Renal pelvis (tissue), 12 donors: Measurements from ENCODE around the gene ACTL9. TPM values are rescaled to one million over a fixed set of nuclear protein-coding genes. Genes with fewer than 3 reads are reported as not detected.
A peak's percentile ranks its signal among the peaks of the same experiment; 100 is the strongest.
"Not testable (repeated sequence)": the region's sequence is repeated elsewhere in the genome, so short reads cannot be mapped to it uniquely, and the experiment has no call there.

Source experiments
- DNase-seq: peaks from one replicate; pipeline ENCODE4 v3.0.0-alpha.2; 2013
- long read RNA-seq, 16 experiments: transcript quantifications; one replicate each; lab custom pipeline, GENCODE V29; 2026
- polyA plus RNA-seq, 3 donors: library from polyadenylated mRNA; unstranded; fragments of 120-200 nt; gene quantifications; one replicate each; pipeline ENCODE4 v1.2.1, GENCODE V29; 2013; ENCODE audit not compliant: insufficient read length in 3 of 3

Gene ACTL9, protein sequence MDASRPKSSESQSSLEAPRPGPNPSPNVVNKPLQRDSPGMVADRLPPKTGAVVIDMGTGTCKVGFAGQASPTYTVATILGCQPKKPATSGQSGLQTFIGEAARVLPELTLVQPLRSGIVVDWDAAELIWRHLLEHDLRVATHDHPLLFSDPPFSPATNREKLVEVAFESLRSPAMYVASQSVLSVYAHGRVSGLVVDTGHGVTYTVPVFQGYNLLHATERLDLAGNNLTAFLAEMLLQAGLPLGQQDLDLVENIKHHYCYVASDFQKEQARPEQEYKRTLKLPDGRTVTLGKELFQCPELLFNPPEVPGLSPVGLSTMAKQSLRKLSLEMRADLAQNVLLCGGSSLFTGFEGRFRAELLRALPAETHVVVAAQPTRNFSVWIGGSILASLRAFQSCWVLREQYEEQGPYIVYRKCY
- not detected for polyA plus RNA-seq
- long read RNA-seq, donor 1: 0 reads
- long read RNA-seq, donor 2: 0 reads
- long read RNA-seq, donor 3: 0 reads
- long read RNA-seq, donor 4: 0 reads
- long read RNA-seq, donor 5: 0 reads
- long read RNA-seq, donor 6: 0 reads
- long read RNA-seq, donor 7: 0 reads
- long read RNA-seq, donor 8: 0 reads
- long read RNA-seq, donor 9: 0 reads
- long read RNA-seq, donor 10: 0 reads
- long read RNA-seq, donor 11: 0 reads
- long read RNA-seq, donor 12: 0 reads
- long read RNA-seq, donor 13: 0 reads
- long read RNA-seq, donor 14: 0 reads
- long read RNA-seq, donor 15: 0 reads
- long read RNA-seq, donor 16, partial matches to known transcripts: 0 of 1 reads
- long read RNA-seq, donor 16, other reads (novel, unspliced or antisense): 0 of 1 reads

DNA sequence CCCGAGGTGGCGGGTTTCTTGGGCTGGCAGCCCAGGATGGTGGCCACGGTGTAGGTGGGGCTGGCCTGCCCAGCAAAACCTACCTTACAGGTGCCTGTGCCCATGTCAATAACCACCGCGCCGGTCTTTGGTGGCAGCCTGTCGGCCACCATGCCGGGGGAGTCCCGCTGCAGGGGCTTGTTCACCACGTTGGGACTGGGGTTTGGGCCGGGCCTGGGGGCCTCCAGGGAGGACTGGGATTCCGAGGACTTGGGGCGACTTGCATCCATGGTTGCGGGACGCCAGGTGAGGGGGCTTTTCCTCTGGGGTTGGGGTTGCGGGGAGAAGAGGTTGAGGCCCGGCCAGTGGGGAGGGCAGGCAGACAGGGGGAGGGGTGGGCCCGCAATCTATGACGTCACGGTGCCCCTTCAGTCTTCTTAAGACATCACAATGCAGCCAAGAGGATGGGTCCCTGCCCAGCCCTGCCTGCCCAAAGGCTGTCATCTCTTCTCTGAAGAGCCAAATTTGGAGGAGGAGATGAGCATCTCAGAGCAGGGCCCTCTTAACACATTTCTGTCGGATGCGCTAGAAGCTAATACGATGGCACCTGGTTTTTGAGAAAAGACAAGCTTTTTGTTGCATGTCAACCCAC lies at the start of gene ACTL9:
Gene ACTL9, minus strand, starts transcription at position 363 of the 631 bp plus-strand sequence. Its CDS starts 94 bp downstream, at position 269.
- no peak for DNase-seq

DNA sequence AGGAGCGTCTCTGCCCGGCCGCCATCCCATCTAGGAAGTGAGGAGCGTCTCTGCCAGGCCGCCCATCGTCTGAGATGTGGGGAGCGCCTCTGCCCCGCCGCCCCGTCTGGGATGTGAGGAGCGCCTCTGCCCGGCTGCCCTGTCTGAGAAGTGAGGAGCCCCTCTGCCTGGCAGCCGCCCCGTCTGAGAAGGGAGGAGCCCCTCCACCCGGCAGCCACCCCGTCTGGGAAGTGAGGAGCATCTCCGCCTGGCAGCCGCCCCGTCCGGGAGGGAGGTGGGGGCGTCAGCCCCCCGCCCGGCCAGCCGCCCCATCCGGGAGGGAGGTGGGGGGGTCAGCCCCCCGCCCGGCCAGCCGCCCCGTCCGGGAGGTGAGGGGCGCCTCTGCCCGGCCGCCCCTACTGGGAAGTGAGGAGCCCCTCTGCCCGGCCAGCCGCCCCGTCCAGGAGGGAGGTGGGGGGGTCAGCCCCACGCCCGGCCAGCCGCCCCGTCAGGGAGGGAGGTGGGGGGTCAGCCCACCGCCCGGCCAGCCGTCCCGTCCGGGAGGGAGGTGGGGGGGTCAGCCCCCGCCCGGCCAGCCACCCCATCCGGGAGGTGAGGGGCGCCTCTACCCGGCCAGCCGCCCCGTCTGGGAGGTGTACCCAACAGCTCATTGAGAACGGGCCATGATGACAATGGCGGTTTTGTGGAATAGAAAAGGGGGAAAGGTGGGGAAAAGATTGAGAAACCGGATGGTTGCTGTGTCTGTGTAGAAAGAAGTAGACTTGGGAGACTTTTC lies 40.9 kb upstream of the ACTL9 start:
- DNase-seq: not testable (repeated sequence)

DNA sequence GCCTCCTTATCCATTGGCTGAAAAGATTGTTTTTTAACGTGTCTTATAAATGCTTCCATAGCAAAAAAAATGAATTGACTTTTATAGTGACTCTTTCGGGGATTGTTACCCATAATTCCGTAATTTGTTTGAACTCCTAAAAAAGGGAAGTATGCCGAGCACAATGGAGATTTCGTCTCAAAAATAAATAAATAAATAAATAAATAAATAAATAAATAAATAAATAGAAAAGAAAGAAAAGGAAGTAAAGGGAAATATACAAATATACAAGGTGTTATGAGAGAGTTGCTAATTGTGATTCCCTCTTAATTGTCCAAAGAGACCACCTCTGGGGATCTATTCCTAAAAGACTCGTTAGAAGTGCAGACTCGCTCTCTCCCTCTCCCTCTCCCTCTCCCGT lies 39.8 kb upstream of the ACTL9 start:
- DNase-seq: no peak

DNA sequence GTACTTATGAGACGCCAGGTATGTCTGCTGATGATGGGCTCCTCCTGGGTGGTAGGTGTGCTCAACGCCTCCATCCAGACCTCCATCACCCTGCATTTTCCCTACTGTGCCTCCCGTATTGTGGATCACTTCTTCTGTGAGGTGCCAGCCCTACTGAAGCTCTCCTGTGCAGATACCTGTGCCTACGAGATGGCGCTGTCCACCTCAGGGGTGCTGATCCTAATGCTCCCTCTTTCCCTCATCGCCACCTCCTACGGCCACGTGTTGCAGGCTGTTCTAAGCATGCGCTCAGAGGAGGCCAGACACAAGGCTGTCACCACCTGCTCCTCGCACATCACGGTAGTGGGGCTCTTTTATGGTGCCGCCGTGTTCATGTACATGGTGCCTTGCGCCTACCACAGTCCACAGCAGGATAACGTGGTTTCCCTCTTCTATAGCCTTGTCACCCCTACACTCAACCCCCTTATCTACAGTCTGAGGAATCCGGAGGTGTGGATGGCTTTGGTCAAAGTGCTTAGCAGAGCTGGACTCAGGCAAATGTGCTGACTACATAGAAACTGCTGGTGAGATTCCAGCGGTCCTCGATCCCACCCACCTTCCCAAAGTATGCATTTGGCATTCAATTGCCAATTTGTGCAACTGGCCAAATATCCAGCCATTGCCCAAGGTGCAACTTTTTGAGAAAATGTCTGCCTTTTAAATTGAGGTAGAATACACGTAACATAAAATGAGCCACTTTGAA lies 33.0 kb upstream of the ACTL9 start:
- peak; percentile 9 for DNase-seq

DNA sequence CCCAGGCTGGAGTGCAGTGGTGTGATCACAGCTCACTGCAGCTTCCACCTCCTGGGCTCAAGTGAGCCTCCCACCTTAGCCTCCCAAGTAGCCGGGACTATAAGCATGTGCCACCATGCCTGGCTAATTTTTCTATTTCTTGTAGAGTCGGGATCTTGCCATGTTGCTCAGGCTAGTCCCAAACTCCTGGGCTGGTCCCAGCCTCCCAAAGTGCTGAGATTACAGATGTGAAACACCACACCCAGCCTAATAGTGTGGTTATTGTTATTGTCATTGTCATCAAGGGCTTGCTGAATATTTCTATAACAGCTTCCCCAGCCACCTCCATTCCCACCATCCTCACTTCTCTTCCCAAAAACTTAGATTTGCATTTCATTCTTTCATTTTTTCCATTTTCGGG lies 25.7 kb upstream of the ACTL9 start:
- no peak for DNase-seq

DNA sequence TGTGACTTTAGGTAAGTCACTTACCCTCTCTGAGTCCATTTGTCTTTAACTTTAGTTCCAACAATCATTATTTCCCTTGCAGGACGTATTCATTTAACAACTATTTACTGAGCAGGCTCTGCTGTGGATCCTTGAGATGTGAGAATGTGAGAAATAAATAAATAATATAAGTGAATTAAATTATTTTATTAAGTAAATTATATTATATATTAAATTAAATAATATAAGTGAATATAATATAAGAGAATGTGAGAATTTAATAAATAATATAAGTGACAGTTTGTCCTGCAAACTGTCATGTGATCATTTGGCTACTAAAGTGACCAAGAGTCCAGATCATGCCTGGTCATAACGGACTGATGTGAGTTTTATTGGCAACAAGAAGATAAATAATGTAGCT lies 23.4 kb upstream of the ACTL9 start:
- DNase-seq: no peak

DNA sequence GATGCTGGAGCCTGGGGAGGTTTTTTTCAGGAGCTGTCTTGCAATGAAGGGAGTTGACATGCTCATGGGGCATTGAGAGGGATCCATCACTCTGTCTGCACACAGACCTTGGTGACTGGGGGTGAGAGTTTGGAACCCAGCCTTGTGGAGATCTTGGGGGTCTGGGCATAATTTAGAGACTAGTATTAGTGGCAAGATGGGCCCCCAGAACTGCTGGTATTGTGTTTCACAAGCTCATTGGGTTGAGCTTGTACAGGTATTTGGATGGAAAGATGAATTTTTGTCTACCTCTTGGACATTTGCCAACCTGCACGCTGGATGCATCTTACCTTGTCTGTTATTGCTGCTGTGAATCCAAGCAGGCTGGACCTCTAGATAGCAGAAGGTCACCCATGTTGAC lies 22.7 kb upstream of the ACTL9 start, which contains the start of gene OR2Z1:
Gene OR2Z1, plus strand, starts transcription at position 301 of the 400 bp plus-strand sequence. CDS start 9,395 bp downstream, outside the sequence.
- DNase-seq: no peak

DNA sequence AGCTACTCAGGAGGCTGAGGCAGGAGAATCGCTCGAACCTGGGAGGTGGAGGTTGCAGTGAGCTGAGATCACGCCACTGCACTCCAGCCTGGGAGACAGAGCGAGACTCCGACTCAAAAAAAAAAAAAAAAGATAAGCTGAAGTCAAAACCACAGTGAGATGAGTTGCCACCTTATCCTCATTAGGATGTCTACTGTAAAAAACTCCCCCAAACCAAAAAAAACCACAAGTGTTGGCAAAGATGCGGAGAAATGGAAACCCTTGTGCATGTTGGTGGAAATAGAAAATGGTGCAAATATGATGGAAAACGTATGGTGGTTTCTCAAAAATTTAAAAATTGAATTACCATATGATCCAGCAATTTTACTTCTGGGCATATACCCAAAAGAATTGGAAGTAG lies 11.7 kb upstream of the ACTL9 start:
- not testable (repeated sequence) for DNase-seq

DNA sequence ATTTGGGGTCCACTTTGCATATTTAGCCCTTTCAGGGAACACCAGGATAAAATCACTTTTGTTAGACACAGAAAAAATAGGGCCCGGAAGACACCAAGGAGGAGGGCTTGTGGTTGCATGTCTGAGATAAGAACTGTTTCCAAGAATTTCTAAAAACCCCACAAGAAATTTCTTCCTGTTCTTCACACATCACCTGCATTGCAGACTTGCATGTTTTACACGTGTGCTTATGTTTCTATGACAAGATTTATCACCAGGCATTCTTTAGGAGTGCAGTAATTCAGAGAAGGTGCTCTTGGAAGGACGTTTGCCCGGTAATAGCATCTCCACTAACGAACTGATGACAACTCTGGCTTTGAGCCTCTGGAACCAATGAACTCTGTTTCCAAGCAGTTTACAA lies 7.1 kb upstream of the ACTL9 start:
- DNase-seq: no peak

DNA sequence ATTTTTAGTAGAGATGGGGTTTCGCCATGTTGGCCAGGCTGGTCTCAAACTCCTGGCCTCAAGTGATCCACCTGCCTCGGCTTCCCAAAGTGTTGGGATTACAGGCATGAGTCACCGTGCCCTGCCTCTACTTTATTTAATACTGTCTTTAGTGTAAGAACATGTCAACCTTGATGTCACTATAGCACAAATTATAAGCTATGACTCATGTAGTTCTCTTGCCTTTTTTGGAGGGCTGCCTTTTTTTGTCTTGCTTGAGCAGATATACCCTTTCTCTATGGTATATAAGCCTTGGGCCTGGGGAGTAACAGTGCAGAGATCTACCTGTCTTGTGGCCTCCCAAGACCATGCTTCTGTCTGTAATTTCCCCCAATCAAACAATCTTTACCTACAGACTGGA lies 6.7 kb upstream of the ACTL9 start:
- not testable (repeated sequence) for DNase-seq

DNA sequence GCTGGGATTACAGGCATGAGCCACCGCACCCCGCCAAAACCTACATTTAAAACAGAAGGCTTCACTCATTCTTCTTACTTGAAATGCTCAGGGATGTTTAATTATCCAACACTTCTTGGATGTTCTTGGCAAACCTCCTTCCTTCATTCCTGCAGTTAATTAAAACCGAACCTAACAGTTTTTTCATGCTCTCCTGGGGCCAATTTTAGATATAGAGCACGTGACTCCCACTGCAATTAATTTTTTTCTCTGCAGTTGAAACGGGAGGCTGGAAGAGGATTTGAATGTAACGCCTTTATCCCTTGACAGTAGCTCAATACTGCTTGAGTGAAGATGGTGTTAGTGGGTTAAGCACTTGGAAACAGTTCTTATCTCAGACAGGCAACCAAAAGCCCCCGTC lies 4.6 kb upstream of the ACTL9 start:
- no peak for DNase-seq

DNA sequence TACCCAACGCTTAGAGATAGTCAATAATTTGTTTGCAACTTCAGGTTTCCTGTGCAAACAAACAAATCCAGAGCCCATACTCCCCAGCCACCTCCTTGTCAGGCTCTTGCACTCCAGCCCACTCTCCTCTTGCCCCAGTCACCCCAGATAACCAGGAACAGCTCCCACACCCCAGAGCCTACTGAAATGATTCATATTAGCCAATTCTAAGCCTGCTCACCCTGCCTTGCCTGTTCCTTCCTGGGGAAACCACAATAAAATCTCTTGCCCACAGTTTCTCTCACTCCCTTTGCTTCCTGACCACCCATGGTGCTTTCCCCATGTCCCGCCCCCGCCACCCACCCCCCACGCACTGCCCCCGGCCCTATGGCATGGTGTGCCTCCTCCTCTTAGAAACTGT lies 3.8 kb upstream of the ACTL9 start:
- DNase-seq: no peak

DNA sequence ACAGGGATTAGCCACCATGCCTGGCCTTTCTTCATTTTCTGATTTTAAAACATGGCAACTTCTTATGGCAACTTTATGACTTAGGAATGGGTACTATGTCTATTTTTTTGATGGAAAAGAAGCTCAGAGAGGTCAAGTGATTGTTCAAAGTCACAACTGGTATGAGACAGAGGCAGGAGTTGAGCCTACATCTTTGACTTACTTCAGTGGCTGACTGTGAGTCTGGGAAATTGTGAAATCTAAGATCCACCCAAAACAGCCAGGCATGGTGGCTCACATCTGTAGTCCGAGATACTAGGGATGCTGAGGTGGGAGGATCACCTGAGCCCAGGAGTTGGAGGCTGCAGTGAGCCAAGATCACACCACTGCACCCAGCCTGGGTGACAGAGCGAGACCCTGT lies 2.4 kb upstream of the ACTL9 start:
- DNase-seq: no peak

DNA sequence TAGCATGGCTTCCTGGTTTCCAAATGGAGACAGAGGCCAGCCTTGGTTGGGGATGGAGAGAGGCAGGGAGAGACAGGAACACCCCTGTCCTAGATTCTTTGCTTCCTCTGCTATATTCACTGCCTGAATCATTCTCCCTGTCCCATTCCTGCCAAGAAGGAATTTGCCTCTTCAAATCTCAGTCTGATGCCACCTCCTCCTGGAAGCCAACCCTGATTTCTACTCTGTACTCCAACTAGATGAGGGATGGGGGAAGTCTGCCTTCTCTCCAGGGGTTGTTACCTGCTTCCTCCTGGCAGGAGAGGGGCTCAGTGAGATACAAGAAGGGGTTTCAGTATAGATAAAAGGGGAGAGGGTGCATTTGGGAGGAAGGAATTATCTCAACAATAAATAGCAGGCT lies 1.3 kb upstream of the ACTL9 start:
- no peak for DNase-seq

DNA sequence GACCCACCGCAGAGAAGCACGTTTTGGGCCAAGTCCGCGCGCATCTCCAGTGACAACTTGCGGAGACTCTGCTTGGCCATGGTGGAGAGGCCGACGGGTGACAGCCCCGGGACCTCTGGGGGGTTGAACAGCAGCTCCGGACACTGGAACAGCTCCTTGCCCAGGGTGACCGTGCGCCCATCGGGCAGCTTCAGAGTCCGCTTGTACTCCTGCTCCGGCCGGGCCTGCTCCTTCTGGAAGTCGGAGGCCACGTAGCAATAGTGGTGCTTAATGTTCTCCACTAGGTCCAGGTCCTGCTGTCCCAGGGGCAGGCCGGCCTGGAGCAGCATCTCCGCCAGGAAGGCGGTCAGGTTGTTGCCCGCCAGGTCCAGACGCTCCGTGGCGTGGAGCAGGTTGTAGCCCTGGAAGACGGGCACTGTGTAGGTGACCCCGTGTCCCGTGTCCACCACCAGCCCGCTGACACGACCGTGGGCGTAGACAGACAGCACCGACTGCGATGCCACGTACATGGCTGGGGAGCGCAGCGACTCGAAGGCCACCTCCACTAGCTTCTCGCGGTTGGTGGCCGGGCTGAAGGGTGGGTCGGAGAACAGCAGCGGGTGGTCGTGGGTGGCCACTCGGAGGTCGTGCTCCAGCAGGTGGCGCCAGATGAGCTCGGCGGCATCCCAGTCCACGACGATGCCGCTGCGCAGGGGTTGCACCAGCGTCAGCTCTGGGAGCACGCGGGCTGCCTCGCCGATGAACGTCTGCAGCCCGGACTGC lies 743 bp downstream of the ACTL9 start:
- no peak for DNase-seq

DNA sequence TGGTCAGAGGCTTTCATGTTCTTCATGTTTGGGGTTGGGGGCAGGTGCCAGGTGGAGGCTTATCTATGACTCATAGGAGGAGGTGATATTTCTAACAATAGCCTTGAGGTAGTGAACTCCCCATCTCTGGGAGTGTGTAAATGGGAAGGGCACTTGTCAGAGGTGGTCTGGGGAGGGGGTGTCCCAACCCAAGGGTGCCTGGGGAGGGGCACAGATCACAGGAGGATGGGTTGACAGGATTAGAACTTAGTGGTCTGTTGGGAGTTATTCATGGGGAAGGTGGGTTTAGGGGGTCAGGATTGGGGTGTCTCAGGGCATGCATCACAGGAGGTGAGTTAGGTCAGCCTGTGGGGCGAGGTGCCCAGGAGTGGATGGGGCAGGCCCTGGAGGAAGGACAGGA lies 1.6 kb downstream of the ACTL9 start:
- no peak for DNase-seq

DNA sequence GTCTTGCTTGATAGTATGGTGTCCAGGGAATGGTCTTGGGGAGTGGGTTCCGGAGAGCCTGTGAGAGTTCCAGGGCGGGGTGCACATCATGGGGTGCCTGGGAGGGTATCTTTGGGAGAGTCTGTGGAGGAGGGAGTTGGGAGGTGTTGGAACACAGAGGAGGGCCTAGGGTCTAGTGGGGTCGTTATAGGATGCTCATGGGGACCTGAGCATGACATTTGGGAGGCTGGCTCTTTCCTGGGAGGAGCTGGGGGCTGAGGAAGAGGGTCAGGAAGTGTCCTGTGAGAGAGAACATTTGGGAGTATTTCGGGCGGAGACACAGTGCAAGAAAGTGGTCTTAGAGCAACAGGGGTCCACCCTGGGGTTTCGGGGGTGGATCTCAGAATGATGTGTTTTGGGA lies 2.7 kb downstream of the ACTL9 start:
- DNase-seq: no peak

DNA sequence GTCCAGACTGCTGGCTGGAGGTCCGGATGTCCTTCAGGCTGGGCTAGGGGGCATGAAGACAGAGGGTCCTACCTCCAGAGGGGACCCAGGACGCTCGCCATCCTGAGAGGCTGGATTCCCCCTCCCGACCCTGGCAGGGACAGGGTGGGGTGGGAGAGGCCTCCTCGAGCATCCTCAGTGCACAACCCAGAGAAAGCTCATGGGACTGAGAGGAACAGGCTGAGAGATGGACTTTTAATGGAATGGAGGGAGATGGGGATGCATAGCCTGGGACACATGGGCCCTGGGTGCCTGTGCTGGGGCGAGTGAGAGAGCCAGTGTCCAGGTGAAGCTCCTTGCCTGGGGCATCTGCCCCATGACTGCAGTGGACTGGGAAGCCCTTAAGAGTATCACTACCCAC lies 3.1 kb downstream of the ACTL9 start:
- DNase-seq: no peak

DNA sequence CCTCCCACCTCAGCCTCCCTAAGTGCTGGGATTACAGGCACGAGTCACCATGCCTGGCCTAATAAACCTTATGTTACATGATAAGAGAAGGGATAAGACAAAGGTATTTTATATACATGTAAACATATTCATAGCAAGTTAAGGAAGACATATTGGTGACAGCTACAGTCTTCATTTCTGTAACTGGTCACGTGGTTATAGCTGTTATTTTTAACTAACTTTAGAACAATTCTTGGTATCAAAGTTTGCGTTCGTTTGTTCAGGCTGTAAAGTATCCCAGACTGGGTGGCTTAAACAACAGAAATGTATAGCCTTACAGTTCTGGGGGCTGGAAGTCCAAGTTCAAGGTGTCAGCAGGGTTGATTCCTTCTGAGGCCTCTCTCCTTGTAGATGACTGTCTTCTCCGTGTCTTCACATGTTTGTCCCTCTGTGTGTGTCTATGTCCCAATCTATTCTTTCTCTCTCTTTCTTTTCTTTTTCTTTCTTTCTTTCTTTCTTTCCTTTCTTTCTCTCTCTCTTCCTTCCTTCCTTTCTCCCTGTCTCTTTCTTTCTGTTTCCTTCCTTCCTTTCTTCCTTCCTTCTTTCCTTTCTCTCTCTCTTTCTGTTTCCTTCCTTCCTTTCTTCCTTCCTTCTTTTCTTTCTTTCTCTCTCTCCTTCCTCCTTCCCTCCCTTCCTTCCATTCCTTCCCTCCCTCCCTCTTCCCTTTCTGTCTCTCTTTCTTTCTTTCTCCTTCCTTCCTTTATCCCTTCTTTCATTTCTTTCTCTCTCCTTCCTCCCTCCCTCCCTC lies 7.6 kb downstream of the ACTL9 start:
- no peak for DNase-seq
